NOMO-1 treated with DMSO at 0.1 percent for 48 hours (cell line): ENCODE data around the gene CHKB.
"Not testable (repeated sequence)": the region's sequence is repeated elsewhere in the genome, so short reads cannot be mapped to it uniquely, and the experiment has no call there.

ENCODE experiments used
- DNase-seq: peaks from one replicate; lab custom pipeline; 2025; ENCODE audit not compliant: unreplicated experiment; lab: John Stamatoyannopoulos, UW

CHKB gene, protein sequence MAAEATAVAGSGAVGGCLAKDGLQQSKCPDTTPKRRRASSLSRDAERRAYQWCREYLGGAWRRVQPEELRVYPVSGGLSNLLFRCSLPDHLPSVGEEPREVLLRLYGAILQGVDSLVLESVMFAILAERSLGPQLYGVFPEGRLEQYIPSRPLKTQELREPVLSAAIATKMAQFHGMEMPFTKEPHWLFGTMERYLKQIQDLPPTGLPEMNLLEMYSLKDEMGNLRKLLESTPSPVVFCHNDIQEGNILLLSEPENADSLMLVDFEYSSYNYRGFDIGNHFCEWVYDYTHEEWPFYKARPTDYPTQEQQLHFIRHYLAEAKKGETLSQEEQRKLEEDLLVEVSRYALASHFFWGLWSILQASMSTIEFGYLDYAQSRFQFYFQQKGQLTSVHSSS

DNA sequence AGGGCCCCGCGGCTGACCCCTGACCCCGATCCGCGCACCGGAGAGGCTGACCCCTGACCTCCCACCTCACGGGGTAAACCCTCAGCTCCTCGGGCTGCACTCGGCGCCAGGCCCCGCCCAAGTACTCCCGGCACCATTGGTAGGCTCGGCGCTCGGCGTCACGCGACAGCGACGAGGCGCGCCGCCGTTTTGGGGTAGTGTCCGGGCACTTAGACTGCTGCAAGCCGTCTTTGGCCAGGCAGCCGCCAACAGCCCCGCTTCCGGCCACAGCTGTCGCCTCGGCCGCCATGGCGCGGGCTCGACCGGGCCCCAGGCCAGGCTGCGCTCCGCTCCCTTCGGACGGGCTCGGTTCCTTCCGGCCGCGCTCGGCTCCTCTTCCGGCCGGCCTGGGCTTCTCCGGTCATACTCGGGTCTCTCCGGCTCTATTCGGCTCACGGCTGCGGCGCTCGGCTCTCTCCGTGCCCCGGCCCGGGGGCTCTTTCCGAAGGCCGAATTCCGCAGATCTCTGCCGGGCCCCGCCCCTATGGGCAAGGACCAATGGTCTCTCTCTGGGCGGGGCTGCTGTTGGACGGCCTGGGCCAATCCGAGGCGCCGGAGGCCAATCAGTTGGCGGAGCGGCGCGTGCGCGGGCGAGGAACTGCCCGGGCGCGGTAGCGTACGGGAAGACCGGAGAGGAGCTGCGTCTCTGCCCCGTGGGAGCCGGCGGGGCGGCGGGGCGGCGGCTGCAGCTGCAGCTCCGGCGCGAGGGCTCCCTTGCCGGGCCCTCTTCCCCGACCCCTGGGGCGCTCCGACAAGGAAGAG lies at the start of gene CHKB:
CHKB (minus strand) TSS at position 357 of the 801 bp plus-strand sequence; CDS start at position 289, 68 bp downstream.
- DNase-seq = peak; percentile 98

DNA sequence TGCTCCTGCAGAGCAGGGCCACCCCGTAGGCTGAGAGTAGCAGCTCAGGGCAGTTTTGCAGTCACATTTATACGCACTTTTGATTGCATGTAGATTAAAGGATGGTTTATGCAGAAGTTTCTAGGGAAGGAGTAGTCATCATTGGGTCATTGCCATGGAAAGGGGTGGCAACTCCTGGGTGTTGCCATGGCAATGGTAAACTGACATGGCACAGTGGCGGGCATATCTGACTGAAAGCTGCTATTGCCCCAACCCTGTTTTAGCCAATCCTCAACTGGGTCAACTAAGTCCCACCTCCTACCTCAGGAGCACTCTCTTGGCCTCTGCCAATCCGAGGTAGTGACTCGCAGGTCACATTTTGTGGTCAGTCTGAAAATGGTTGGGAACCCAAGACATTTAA lies 47.7 kb upstream of the CHKB start:
- no peak for DNase-seq

DNA sequence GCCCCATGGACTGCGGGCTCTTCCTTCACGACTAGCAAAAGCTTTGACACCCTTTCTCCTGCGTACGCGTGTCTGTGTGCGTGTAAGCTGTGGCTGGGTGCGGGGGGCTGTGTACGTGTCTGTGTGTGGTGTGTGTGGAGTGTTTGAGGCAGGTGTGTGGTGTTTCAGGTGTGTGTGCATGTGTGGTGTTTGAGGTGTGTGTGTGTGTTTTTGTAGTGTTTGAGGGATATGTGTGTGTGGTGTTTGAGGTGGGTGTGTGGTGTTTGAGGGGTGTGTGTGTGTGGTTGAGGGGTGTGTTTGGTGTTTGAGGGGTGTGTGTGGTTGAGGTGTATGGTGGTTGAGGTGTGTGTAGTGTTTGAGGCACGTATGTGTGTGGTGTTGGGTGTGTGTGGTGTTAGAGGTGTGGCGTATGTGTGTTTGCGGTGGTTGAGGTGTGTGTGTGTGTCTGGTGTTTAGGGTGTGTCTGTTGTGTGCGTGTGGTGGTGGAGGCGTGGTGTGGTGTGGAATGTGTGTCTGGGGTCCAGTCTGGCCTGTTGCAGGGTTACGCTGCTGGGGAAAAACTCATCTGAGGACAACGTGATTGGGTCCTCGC lies 46.0 kb upstream of the CHKB start:
- DNase-seq = no peak

DNA sequence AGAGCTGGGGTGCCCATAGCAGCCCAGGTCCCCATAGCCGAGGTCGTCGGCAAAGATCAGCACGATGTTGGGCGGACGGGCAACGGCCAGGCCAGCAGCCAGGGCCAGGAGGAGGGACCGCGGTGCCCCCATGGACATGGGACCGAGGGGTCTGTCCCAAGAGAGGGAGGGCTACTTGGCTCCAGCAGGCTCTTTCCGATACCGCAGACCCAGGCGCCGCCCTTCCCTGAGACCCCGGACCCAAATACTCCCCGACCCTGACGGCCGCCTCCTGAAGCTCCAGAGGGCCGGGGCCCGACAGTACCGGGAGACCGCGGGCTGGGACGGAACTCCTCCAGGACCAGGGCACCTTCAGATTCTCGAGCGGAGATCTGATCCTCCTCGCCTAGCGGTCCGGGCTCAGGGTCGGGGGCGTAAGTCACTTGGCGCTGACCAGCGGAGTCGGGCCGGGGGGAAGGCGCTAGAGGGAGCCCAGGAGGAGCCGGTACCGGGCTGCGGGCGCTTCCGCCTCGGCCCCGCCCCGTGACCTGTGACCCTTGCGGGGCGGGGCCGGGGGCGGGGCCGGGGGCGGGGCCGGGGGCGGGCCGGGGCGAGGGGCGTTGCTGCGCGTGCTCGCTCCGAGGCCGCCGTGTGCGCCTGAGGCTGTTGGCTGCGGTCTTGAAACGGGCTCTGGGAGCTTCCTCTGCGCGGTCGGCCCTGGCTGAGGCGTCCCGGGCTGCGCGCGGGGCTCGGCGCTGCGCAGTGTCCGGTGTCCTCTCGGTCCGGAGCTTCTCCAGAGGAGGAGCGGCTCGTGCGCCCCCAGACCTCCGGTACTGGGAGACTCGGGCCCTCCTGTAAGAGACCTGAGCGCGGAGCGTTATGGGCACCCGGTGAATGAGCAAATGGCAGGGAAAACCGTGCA lies 45.2 kb upstream of the CHKB start, which contains the start of gene ARSA:
ARSA (minus strand) TSS at position 511 of the 901 bp plus-strand sequence; CDS start at position 138, 373 bp downstream.
- peak; percentile 76 for DNase-seq

DNA sequence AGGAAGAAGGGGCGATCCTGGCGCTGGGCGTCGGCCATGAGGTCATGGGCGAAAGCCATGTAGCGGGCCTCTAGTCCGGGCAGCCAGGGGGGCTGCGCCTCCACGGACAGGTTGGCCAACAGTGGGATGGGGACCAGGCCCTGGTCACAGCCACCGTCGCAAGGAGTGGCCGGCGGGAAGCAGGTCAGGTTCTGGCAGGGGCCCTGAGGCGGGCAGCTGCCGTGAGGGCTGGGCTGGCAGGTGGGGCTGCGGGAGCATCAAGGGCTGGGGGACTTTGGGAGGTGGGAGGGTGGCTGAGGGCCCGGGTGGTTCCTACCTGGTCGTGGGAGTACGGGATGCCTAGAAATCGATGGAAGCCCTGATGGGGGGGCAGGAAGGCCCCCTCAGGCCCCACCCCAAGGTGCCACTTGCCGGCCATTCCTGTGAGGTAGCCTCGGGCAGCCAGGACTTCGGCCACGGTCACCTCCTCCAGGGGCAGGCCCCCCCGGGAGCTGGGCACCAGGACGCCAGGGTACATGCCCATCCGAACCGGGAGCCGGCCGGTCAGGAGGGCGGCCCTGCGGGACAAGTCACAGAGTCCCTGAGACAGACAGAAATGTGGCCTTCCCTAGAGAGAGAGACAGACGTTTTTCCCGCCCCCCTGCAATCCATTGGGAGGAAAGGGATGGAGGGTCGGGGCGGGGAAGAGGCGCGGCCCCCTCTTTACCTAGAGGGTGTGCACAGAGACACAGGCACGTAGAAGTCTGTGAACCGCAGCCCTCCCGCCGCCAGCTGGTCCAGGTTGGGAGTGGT lies 44.4 kb upstream of the CHKB start:
- no peak for DNase-seq

DNA sequence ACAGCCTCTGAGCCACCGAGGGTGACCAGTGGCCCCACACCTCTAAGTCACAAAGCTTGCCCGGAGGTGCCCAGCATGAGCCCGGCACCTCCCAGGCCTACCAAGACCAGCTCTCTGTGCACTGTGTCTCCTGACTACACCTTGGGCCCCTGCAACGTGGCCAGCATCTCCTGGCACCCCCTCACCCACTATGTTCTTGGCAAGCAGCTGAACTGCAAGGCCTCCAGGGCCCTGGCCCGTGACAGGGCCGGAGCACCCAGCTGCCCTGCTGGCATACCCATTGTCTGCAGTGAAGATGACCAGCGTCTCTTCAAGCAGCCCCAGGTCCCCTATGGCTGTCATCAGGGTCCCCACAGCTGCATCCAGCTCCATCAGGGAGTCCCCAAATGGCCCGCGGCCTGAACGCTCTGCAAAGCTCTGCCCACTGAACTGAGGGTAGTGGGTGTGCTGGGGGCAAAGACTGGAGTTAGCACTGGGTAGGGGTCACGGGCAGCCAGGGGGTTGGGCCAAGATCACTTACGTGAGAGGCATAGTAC lies 43.7 kb upstream of the CHKB start:
- DNase-seq = no peak

DNA sequence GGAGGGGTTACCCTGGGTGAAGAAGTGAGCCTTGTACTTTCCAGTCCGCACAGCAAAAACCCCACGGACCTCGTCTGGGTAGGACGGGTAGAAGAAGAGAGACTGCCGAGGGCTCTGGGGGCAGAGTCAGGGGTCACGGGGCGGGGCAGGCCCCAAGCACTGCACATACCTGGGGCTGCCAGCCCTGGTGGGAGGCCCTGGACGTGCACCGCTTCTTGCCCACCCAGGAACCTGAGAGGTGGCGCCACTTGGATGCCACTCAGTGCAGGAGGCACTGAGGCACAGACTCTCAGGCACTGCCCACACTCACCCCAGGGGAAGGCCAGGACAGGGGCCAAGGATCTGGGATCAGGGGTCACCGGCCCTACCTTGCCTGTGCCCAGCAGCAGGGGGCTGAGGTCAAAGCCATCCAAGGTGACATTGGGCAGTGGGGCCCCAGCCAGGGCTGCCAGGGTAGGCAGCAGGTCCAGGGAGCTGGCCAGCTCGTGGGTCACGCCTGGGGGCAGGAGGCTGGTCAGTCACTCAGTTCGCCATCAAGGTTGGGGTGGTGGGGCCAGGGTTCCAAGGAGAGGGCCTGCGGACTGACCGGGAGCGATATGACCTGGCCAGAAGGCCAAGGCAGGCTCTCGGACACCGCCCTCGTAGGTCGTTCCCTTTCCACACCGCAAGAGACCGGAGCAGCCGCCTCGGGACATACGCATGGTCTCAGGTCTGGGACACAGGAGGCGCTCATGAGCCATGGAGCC lies 43.1 kb upstream of the CHKB start:
- no peak for DNase-seq

DNA sequence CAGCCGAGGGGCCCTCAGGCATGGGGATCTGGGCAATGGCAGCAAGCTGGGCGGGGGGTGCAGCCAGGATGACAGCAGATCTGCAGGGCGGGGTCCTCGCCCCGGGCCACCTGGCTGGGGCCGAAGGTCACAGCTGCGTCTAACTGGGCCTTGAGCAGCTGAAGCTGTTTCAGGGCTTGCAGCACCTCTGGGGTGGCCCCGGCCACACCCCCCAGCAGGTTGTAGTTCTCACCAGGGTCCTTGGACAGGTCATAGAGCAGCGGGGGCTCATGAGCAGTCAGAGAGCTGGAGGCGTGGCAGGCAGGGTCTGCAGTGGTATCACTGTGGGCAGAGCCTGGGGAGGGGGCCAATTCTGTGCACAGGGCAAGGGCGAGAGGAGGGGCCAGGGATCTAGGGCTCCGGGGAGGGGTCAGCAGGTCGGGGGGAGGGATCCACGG lies 42.5 kb upstream of the CHKB start:
- no peak for DNase-seq

DNA sequence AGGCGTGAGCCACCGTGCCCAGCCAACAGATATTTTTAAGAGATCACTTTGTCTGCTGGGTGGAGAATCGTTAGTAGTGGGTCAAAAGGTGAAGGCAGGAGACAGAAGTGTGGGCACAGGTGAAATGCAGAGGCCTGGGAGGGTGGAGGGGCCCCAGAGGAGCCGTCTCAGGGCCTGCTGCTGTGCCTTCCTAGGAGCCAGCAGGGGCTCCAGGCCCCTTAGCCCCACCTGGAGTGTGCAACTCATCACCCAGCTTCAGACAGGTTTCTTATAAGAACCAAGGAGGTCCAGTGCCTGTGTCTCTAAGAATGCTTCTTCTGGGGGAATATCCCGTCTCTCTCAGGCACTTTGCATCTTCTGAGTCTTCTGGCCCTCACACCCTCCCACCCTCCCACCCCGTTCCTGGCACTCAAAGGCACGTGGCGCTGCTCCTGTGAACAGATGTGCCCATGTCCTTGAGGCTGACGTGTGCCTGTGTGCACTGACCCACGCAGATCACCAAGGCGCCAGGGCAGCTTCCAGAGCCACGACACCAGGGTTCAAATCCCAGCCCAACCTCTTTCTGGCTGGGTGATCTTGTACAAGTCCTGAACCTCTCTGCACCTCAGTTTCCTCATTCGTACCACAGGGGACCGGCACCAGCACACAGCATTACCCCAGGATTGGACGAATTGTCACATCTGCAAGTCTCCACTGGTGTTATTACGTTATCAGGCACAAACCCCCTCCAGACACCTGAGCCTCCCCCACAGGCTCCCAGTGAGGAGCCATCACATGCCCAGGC lies 41.9 kb upstream of the CHKB start:
- no peak for DNase-seq

DNA sequence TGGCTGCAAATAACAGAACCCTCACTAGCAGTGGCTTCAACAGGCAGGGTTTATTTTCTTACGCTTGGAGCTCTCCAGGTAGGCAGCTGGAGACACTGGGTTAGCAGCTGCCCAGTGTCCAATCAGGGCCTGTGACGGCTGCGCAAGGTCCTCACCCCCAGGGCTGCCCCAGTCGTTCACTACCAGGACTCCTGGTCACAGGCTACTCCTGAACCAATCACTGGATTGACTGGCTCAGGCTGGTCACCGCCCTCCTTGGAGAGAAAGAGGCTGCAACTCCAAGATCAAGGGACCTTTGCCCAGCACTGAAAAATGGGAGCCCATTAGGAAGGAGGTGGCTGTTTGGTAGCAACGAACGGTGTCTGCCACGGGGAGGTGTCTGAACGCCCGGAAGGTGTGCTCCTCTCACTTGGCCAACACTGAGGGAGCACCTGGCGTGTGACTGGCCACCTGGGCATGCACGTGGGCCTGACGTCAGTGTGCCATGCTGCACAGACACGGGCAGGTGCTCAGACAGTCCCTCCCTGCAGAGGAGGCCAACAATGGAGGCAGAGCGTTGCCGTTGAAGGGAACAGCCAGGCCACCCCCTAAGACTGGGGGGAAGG lies 40.2 kb upstream of the CHKB start:
- no peak for DNase-seq

DNA sequence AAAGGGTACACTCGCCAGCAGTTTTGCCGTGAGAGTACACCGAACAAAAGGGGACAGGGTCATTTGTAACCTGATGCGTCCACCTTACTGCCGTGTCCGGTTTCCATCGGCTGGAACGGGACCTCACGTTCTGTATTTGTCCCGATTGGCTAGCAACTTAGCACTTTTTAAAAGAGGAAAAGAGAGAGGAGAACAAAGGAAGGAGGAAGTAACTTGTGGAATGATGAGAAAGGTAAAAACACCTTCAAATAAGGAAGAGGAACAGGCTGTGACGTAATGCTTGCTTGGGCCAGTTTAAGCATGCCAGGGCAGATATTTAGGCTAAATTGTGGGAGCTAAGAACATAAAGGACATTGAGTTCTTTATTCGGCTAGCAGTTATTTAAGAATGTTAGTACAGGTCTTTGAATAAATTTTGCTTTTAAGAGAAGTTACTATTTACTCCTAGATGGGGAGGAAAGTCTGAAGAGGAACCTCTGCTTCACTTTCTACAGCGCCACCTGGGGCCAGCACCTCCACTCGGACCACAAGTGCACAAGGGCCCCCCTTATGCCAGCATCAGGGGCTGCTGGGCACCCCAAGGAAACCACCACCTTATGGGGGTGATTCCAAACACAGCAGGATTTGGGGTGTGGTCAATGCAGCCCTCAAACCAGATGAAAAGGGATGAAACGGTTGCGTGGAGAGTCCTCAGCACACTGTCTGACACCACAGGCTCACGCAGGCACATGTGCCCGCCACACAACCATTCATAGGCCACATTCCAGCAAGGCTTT lies 39.5 kb upstream of the CHKB start:
- peak; percentile 45 for DNase-seq

DNA sequence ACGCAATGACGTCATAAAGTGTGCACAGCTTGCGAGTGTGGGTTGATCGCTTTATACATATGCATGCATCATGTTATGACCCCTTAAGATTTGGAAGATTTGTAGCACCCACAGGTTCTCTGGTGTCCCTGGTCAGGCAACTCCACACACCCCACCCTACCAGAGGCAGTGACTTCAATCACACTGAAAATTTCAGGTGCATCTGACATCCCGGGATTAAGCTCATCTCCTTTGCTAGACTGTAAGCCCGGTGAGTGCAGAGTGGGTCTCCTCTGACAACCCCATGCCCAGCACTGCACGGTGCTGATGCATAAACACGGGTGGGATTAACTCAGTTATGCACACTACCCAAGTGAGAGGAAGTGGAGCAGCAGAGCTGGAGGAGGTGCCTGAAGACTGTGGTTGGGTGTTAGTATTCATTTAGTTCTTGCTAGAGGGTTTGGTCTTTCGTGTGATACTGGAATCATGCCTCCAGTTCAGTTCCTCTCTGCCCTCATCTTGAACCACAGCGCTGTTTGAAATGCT lies 38.8 kb upstream of the CHKB start:
- DNase-seq = peak; percentile 79

DNA sequence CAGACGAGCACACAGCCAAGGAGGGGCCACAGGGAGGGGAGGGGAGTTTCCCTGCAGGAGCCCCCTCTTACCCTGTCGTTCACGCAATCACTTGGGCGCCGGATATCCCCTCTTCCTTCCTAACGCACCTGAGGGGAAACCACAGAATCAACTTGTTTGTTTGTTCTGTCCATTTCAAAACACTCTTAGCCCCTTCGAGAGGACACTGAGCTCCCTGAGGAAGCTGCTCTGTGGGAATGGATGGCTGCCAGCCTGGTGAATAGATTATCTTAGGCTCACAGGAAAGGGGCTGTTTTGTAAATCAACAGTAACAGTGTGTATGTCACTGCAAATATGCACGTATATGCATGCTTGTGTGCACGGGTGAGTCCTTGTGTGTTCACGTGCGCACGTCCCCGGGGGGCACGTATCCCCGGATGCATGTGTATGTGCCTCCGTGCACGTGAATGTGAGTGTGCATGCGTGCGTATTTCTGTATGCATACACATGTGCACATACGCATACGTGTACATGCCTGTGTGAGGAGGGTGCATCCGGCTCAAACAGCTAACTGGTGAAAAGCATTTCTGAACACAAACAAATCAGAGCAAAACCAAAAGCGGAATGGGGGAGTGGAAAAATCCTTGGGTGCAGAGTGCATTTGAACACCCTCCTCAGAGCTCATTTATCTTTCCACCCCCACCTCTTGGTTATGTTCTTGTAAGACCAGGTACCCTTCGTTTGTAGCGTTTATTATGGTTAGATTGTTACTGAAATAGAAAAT lies 38.1 kb upstream of the CHKB start:
- DNase-seq = no peak

DNA sequence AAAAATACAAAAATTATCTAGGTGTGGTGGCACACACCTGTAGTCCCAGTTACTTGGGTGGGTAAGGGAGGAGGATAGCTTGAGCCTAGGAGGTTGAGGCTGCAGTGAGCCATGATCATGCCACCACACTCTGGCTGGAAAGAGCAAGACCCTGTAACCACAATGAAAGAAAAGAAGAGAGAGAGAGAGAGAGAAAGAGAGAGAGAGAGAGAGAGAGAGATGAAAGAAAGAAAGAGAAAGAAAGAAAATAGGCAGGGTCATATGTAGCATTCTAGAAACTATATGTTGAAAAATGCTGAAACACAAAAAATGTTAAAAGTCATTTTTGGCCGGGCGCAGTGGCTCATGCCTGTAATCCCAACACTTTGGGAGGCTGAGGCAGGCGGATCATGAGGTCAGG lies 31.6 kb upstream of the CHKB start:
- not testable (repeated sequence) for DNase-seq

DNA sequence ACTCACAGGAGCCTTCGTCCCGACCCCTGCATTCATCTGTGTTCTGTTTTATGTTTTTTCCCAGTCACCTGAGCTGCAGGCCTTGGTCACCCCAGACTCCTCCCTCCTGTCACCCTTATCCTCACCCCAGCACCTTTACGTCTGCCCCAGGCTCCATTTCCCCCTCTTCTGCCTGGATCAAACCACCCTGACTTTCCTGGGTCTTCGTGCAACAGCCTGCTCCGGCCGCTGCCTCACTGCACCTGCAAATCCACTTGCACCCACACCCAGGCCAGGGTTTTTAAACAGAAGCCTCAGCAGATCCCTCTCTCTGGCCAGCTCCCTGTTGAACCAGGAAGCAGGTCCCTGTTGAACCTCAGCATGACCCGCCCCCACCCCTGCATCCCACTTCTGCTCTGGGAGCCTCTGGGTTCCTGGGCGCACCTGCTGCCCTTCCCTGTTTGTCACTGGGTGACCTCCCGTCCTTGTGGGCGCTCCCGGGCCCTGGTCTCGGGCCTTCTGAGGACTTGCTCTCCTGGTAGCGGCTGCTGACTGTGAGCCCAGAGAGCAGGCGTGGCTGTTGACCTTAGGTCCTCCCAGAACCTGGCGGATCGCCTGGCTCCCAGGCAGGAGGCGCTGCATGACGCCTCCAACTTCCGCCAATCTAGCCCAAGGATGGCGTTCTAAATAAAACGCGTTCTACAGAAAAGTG lies 30.8 kb upstream of the CHKB start:
- DNase-seq = no peak
